Upper lobe of right lung (tissue), 1 donor: Measurements from ENCODE around the gene RASGRP1. TPM values are rescaled to one million over a fixed set of nuclear protein-coding genes. Genes with fewer than 3 reads are reported as not detected.

ENCODE experiments used
- ATAC-seq: fragments of 200-7000 bp; cut with Tn5 transposase; one replicate; pipeline ENCODE4 v1.9.1; 2020; ENCODE audit warnings: mild to moderate bottlenecking, moderate library complexity
- DNase-seq: peaks from one replicate; pipeline ENCODE4 v3.0.0-alpha.2; 2020
- H3K27ac ChIP-seq: fragments of 200-600 bp; one replicate; pipeline ENCODE4 v1.8.0; 2022
- H3K27me3 ChIP-seq: fragments of 200-600 bp; one replicate; pipeline ENCODE4 v1.8.0; 2022; ENCODE audit warnings: mild to moderate bottlenecking
- H3K36me3 ChIP-seq: fragments of 200-600 bp; one replicate; pipeline ENCODE4 v1.8.0; 2022
- H3K4me1 ChIP-seq: fragments of 200-600 bp; one replicate; pipeline ENCODE4 v1.8.0; 2022
- H3K4me3 ChIP-seq: fragments of 200-600 bp; one replicate; pipeline ENCODE4 v1.8.0; 2022; ENCODE audit warnings: mild to moderate bottlenecking
- H3K9me3 ChIP-seq: fragments of 200-600 bp; one replicate; pipeline ENCODE4 v1.8.0; 2022
- intact Hi-C: fragments of 100-400 bp; cut with DNase I; formaldehyde crosslinking; loops from one replicate; pipeline ENCODE4 v1.11.0; 2022
- total RNA-seq: library from RNA; stranded (reverse); fragmentation: NEBNext Ultra II Directional; extraction: Animal tissue kit (Norgen Biotek cat#: 25700); gene quantifications from one replicate; pipeline ENCODE4 v1.2.1, GENCODE V29; 2021
- TF ChIP-seq, protein P1 (sequence below): fragments of 200-600 bp; IDR thresholded peaks from one replicate; pipeline ENCODE4 v1.8.0; 2022; ENCODE audit warnings: antibody characterized with exemption
- donor health status: DM: no; HTN: yes; CAD: no; lungs with severe emphysema.

RASGRP1 gene
- total RNA-seq, 1 donor from 2014 or later = 9.4 TPM

DNA sequence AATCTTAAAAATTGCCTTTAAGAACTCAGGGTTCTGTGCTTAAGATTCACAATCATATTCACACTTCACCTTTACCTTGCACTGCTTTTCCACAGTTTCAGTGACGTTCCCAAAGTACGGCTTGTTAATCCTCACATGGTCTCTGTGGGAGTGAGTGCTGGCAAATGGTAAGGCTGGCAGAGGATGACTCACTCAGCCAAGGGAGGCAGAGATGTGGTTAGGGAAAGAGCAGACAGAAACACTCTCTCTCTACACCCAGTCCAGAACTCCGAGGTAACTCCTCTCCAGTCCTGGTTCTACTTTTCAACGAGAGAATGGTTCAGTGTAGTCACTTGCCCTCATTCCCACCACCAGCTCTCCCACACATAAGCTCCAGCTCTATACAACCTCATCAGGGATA, 33.1 kb downstream of the RASGRP1 start:
- TF ChIP-seq, protein P1, sequence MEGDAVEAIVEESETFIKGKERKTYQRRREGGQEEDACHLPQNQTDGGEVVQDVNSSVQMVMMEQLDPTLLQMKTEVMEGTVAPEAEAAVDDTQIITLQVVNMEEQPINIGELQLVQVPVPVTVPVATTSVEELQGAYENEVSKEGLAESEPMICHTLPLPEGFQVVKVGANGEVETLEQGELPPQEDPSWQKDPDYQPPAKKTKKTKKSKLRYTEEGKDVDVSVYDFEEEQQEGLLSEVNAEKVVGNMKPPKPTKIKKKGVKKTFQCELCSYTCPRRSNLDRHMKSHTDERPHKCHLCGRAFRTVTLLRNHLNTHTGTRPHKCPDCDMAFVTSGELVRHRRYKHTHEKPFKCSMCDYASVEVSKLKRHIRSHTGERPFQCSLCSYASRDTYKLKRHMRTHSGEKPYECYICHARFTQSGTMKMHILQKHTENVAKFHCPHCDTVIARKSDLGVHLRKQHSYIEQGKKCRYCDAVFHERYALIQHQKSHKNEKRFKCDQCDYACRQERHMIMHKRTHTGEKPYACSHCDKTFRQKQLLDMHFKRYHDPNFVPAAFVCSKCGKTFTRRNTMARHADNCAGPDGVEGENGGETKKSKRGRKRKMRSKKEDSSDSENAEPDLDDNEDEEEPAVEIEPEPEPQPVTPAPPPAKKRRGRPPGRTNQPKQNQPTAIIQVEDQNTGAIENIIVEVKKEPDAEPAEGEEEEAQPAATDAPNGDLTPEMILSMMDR = no peak
- H3K9me3 ChIP-seq = no peaks in the 10 kb centered on the region
- ATAC-seq (peak; percentile 20), DNase-seq (no peak)
- no peaks in the 10 kb centered on the region for H3K36me3 ChIP-seq
- no peak overlapping the region for H3K27ac ChIP-seq
- no peaks in the 10 kb centered on the region for H3K4me1 ChIP-seq
- no peaks in the 10 kb centered on the region for H3K27me3 ChIP-seq
- H3K4me3 ChIP-seq = no peak overlapping the region
- intact Hi-C loops = no loop called here

DNA sequence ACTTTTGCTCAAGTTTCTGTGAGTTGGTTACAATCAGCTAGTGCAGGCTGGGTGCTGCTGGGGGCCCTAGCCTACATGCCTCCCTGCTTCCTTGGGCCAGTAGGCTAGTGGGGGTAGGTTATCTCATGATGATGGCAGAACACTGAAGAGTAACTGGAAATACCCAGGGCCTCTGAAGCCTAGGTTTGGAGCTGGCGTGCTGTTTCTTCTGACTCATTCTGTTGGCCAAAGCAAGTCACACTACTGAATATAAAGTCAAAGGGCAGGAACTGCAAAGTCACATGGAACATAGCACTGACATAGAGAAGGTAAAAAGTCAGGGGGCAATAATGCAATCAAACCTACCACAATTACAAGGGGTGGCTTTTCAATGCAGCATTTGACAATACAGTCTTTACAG, 34.5 kb downstream of the RASGRP1 start:
- no peak overlapping the region for H3K27ac ChIP-seq
- intact Hi-C loops = no loop called here
- H3K27me3 ChIP-seq = no peaks in the 10 kb centered on the region
- no peak for DNase-seq
- no peaks in the 10 kb centered on the region for H3K9me3 ChIP-seq
- H3K36me3 ChIP-seq = no peaks in the 10 kb centered on the region
- H3K4me3 ChIP-seq = no peak overlapping the region
- ATAC-seq = no peak
- TF ChIP-seq, protein P1 = no peak
- no peaks in the 10 kb centered on the region for H3K4me1 ChIP-seq

DNA sequence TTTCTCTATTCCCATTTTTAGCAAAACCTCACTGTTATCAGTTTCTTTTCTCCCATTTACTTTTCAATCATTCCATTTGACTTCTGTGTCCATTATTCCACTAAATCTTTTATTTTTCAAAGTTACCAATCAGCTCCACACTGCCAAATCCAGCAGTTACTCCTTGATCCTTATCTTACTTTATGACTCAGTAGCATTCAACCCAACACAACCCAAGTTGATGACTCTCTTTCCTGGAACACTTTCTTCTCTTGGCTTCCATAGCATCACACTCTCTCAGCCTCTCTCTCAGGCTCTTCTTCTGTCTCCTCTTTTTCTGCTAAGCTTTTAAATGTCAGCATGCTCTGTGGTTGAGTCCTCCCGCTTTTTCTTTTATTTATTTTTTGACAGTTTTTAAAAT, 36.3 kb downstream of the RASGRP1 start:
- no peak for DNase-seq
- Histone ChIP-seq H3K4me1 (no peaks in the 10 kb centered on the region), H3K9me3 (no peaks in the 10 kb centered on the region), H3K27me3 (no peaks in the 10 kb centered on the region), H3K36me3 (no peaks in the 10 kb centered on the region), H3K27ac (no peak overlapping the region), H3K4me3 (no peak overlapping the region)
- intact Hi-C loops = no loop called here
- ATAC-seq = no peak
- TF ChIP-seq, protein P1 = no peak

DNA sequence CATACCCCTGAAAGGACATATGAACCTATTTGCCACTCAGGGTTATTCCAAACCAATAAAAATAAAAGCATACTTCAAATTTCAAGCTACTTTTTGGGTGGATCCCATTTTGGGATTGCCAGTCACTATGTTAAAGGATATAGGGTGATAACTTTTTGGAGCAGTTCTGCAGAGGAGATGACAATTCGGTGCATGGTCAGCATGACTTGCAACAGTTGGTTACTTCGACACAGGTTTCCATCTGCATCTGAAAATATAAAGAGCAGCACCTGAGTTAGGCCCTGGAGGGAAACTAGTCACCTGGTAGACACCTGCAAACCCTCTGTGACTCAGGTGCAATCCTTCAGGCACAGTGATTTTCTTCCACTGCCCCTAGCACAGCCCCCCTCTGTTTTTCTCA, 38.5 kb downstream of the RASGRP1 start:
- no peaks in the 10 kb centered on the region for H3K27me3 ChIP-seq
- TF ChIP-seq, protein P1 = no peak
- DNase-seq (no peak), ATAC-seq (no peak)
- no peaks in the 10 kb centered on the region for H3K36me3 ChIP-seq
- H3K4me1 ChIP-seq = no peaks in the 10 kb centered on the region
- no peaks in the 10 kb centered on the region for H3K9me3 ChIP-seq
- intact Hi-C loops = no loop called here
- no peak overlapping the region for H3K4me3 ChIP-seq
- H3K27ac ChIP-seq = no peak overlapping the region

DNA sequence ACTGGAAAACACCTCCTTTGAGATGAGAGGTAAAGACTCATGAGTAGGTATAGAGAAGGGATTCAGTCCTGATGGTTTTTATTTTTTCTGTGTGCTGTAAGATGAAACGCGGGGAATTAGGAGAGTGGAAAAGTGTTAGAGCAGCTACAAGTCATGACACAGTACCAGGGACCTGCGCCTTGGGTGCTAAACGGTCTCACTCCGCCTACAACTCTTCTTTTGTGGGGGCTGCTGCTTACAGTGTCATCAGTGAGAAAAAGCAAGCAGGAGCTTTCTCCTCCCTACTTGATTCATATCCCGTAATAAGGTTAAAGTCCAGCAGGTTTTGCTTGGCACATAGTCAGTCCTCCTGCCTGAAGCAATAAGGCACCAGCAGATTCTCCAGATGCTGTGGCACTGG, 39.1 kb downstream of the RASGRP1 start:
- Histone ChIP-seq H3K36me3 (no peaks in the 10 kb centered on the region), H3K4me3 (no peak overlapping the region), H3K27ac (no peak overlapping the region), H3K4me1 (no peaks in the 10 kb centered on the region), H3K9me3 (no peaks in the 10 kb centered on the region), H3K27me3 (no peaks in the 10 kb centered on the region)
- no peak for ATAC-seq
- TF ChIP-seq, protein P1 = no peak
- no peak for DNase-seq
- intact Hi-C loops = no loop called here

DNA sequence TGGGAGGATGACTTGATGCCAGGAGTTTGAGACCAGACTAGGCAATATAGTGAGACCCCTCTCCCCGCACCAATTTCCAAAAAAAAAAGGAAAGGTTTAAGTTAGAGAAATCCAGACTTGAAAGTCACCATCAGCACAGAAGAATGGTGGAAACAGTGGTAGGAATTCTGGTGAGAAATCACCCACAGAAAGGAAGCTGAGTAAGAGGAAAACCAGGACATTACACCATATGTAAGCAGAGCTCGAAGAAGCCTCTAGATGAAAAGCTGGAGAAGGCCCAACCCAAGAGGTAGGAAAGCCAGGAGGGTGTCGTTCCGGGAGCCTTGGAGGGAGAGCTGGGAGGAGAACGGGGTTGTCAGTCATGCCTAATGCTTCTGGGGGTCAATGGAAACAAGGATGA, 40.5 kb downstream of the RASGRP1 start:
- DNase-seq = no peak
- TF ChIP-seq, protein P1 = no peak
- Histone ChIP-seq H3K36me3 (no peaks in the 10 kb centered on the region), H3K4me3 (no peak overlapping the region), H3K4me1 (no peaks in the 10 kb centered on the region), H3K9me3 (no peaks in the 10 kb centered on the region), H3K27me3 (no peaks in the 10 kb centered on the region), H3K27ac (no peak overlapping the region)
- intact Hi-C loops = no loop called here
- ATAC-seq = no peak
